Measurements from ENCODE around the gene PDCD10.

The PDCD10 gene

GRCh38 chr3:167716920-167717319, 17.8 kb downstream of the PDCD10 start (continued):
- TF ChIP-seq PRDM2 (tag by site-specific recombination; IDR thresholded peaks at IDR 0.05; ENCODE audit: borderline replicate concordance) (no peak), ZNF350 (tag by site-specific recombination; IDR thresholded peaks at IDR 0.05) (no peak), ZNF621 (tag by site-specific recombination; IDR thresholded peaks at IDR 0.05) (no peak)

- CTCF ChIA-PET, result no interaction called here
- POLR2A ChIA-PET, result no interaction called here
- Histone ChIP-seq H3K4me3 (ENCODE audit: low read depth, low read length) (no peak overlapping the region), H3K9me3 (ENCODE audit: control insufficient read depth, insufficient read depth, low read depth, low read length) (no peaks in the 10 kb centered on the region), H3K36me3 (ENCODE audit: control insufficient read depth in 2 of 2, insufficient read depth in 1 of 2, low read length in 2 of 2) (peaks cover 0 to 46% of the 10 kb centered on the region in 2 experiments; a peak in 1 of 3 replicates), H3K4me1 (ENCODE audit: control insufficient read depth, insufficient read depth, low read length) (no peaks in the 10 kb centered on the region), H3K27ac (ENCODE audit: extremely low read depth, low read depth, low read length) (no peak overlapping the region)
- no peak for TF ChIP-seq ZFP69B (tag by site-specific recombination; IDR thresholded peaks at IDR 0.05)
- no peak for TF ChIP-seq ZNF155 (tag by site-specific recombination; IDR thresholded peaks at IDR 0.05)
- TF ChIP-seq ZEB2 (tag by site-specific recombination; IDR thresholded peaks at IDR 0.05), result no peak
- TF ChIP-seq ZNF785 (tag by site-specific recombination; IDR thresholded peaks at IDR 0.05), result no peak
- no peak for TF ChIP-seq KLF17 (tag by site-specific recombination; IDR thresholded peaks at IDR 0.05)
- no peak for TF ChIP-seq ZBTB10 (tag by site-specific recombination; IDR thresholded peaks at IDR 0.05)
- TF ChIP-seq ZNF26 (tag by site-specific recombination; IDR thresholded peaks at IDR 0.05), result no peak
- no peak for TF ChIP-seq BCL11B (tag by site-specific recombination; IDR thresholded peaks at IDR 0.05; ENCODE audit: low read depth)
- TF ChIP-seq ZNF10 (tag by site-specific recombination; IDR thresholded peaks at IDR 0.05), result no peak
- TF ChIP-seq KLF16 (tag by site-specific recombination; IDR thresholded peaks at IDR 0.05), result no peak
- no peak for TF ChIP-seq ZNF169 (tag by site-specific recombination; IDR thresholded peaks at IDR 0.05)
- TF ChIP-seq FEZF1 (tag by site-specific recombination; IDR thresholded peaks at IDR 0.05), result no peak
- no peak for TF ChIP-seq TSHZ1 (tag by site-specific recombination; IDR thresholded peaks at IDR 0.05; ENCODE audit: borderline replicate concordance)
- no peak for TF ChIP-seq REPIN1 (tag by site-specific recombination; IDR thresholded peaks at IDR 0.05; ENCODE audit: low read depth)
- TF ChIP-seq ZBTB7A (tag by site-specific recombination; IDR thresholded peaks at IDR 0.05; ENCODE audit: low read depth), result no peak
- no peak for TF ChIP-seq ZNF132 (tag by site-specific recombination; IDR thresholded peaks at IDR 0.05; ENCODE audit: borderline replicate concordance)
- TF ChIP-seq ZNF473 (tag by site-specific recombination; IDR thresholded peaks at IDR 0.05), result no peak
Observed at GRCh38 chr3:167714871-167715270, 19.8 kb downstream of the PDCD10 start.
